WTC11 (cell line): ENCODE data around the gene KRT85. TPM values are rescaled to one million over a fixed set of nuclear protein-coding genes. Genes with fewer than 3 reads are reported as not detected.

Source experiments
- ATAC-seq: fragments of 200-7000 bp; cut with Tn5 transposase; 2 replicates; pipeline ENCODE4 v1.10.0; 2021; ENCODE audit warnings: mild to moderate bottlenecking, moderate library complexity
- CTCF ChIA-PET: fragments of 300-600 bp; sonication (Branson Sonifier 250); formaldehyde crosslinking; loops from one replicate; lab custom pipeline; 2021; ENCODE audit warnings: antibody characterized with exemption; lab: Charles Lee
- POLR2A ChIA-PET: fragments of 350-600 bp; sonication (Branson Sonifier 250); formaldehyde crosslinking; loops from one replicate; lab custom pipeline; 2021; ENCODE audit warnings: antibody characterized with exemption; lab: Charles Lee
- DNase-seq: peaks from one replicate; pipeline ENCODE4 v3.0.0; 2021; ENCODE audit warnings: low spot score
- H3K27ac Mint-ChIP-seq: 2 replicates; pipeline ENCODE4 v1.8.0; 2021; ENCODE audit warnings: mixed read lengths
- H3K27me3 Mint-ChIP-seq: 2 replicates; pipeline ENCODE4 v1.8.0; 2021; ENCODE audit warnings: low read depth, mild to moderate bottlenecking, moderate library complexity, mixed read lengths
- H3K36me3 Mint-ChIP-seq: 2 replicates; pipeline ENCODE4 v1.8.0; 2021; ENCODE audit warnings: mixed read lengths
- H3K4me1 Mint-ChIP-seq: 2 replicates; pipeline ENCODE4 v1.8.0; 2022; ENCODE audit warnings: mixed read lengths
- H3K4me3 Mint-ChIP-seq: 2 replicates; pipeline ENCODE4 v1.8.0; 2021; ENCODE audit warnings: mild to moderate bottlenecking, moderate library complexity, mixed read lengths
- H3K9me3 Mint-ChIP-seq: 2 replicates; pipeline ENCODE4 v1.8.0; 2021; ENCODE audit warnings: mixed read lengths
- ATF3 ChIP-seq: sonication (generic); formaldehyde crosslinking; conservative IDR thresholded peaks from 2 replicates; pipeline ENCODE4 v1.8.1; 2022; ENCODE audit warnings: mild to moderate bottlenecking, missing genetic modification reagents
- CBFB ChIP-seq: sonication (generic); formaldehyde crosslinking; IDR thresholded peaks from 2 replicates; pipeline ENCODE4 v1.8.1; 2022; ENCODE audit warnings: mild to moderate bottlenecking, low read depth, missing genetic modification reagents
- CDX4 ChIP-seq: fragments of 250-450 bp; sonication (Bioruptor Pico); IDR thresholded peaks from 2 replicates; pipeline ENCODE4 v1.9.0; 2021; ENCODE audit warnings: moderate library complexity, mild to moderate bottlenecking, inconsistent platforms, borderline replicate concordance
- E2F4 ChIP-seq: sonication (generic); formaldehyde crosslinking; IDR thresholded peaks from 2 replicates; pipeline ENCODE4 v1.8.1; 2022; ENCODE audit warnings: low read depth, mild to moderate bottlenecking, moderate library complexity, missing genetic modification reagents, borderline replicate concordance
- JAZF1 ChIP-seq: fragments of 250-450 bp; sonication (Bioruptor Pico); IDR thresholded peaks from 2 replicates; pipeline ENCODE4 v1.9.0; 2021; ENCODE audit warnings: moderate library complexity, mild to moderate bottlenecking, inconsistent platforms
- NFE2L1 ChIP-seq: sonication (generic); formaldehyde crosslinking; IDR thresholded peaks from 2 replicates; pipeline ENCODE4 v1.8.1; 2023; ENCODE audit warnings: missing genetic modification reagents
- OVOL2 ChIP-seq: fragments of 250-450 bp; sonication (Bioruptor Pico); IDR thresholded peaks from 2 replicates; pipeline ENCODE4 v1.9.0; 2021; ENCODE audit warnings: mild to moderate bottlenecking, borderline replicate concordance
- PRRX2 ChIP-seq: fragments of 250-450 bp; sonication (Bioruptor Pico); IDR thresholded peaks from 2 replicates; pipeline ENCODE4 v1.8.0; 2021; ENCODE audit warnings: mild to moderate bottlenecking
- RORB ChIP-seq: fragments of 250-450 bp; sonication (Bioruptor Pico); IDR thresholded peaks from 2 replicates; pipeline ENCODE4 v1.9.0; 2021; ENCODE audit warnings: mild to moderate bottlenecking
- SP1 ChIP-seq: sonication (generic); formaldehyde crosslinking; conservative IDR thresholded peaks from 2 replicates; pipeline ENCODE4 v1.8.1; 2022; ENCODE audit warnings: missing genetic modification reagents
- TP53 ChIP-seq: sonication (generic); formaldehyde crosslinking; IDR thresholded peaks from 2 replicates; pipeline ENCODE4 v1.8.1; 2023; ENCODE audit warnings: mild to moderate bottlenecking, missing genetic modification reagents
- ZNF121 ChIP-seq: sonication (generic); formaldehyde crosslinking; IDR thresholded peaks from 2 replicates; pipeline ENCODE4 v1.8.0; 2023; ENCODE audit warnings: missing genetic modification reagents
- ZNF138 ChIP-seq: sonication (generic); formaldehyde crosslinking; conservative IDR thresholded peaks from 2 replicates; pipeline ENCODE4 v1.8.1; 2022; ENCODE audit warnings: mild to moderate bottlenecking, moderate library complexity, missing genetic modification reagents
- ZNF219 ChIP-seq: sonication (generic); formaldehyde crosslinking; IDR thresholded peaks from 2 replicates; pipeline ENCODE4 v1.8.0; 2023; ENCODE audit warnings: missing genetic modification reagents, mild to moderate bottlenecking, borderline replicate concordance
- ZNF232 ChIP-seq: sonication (generic); formaldehyde crosslinking; IDR thresholded peaks from 2 replicates; pipeline ENCODE4 v1.8.0; 2022; ENCODE audit warnings: mild to moderate bottlenecking, missing genetic modification reagents
- ZNF281 ChIP-seq: sonication (generic); formaldehyde crosslinking; IDR thresholded peaks from 2 replicates; pipeline ENCODE4 v1.8.0; 2023; ENCODE audit warnings: mild to moderate bottlenecking, missing genetic modification reagents
- ZNF317 ChIP-seq: sonication (generic); formaldehyde crosslinking; IDR thresholded peaks from 2 replicates; pipeline ENCODE4 v1.8.1; 2023; ENCODE audit warnings: low read depth, mild to moderate bottlenecking, moderate library complexity, missing genetic modification reagents, borderline replicate concordance
- ZNF425 ChIP-seq: fragments of 250-450 bp; sonication (Bioruptor Pico); conservative IDR thresholded peaks from 2 replicates; pipeline ENCODE4 v1.9.0; 2021; ENCODE audit warnings: mild to moderate bottlenecking
- total RNA-seq: library from RNA; stranded (reverse); gene quantifications from 3 replicates; pipeline ENCODE4 v1.2.3, GENCODE V29; 2021
- TF ChIP-seq, protein P1 (sequence below): fragments of 250-450 bp; sonication (Bioruptor Pico); IDR thresholded peaks from 2 replicates; pipeline ENCODE4 v2.1.2; 2022; ENCODE audit warnings: mild to moderate bottlenecking, moderate library complexity
- TF ChIP-seq, protein P2 (sequence below): sonication (generic); formaldehyde crosslinking; IDR thresholded peaks from 2 replicates; pipeline ENCODE4 v1.8.1; 2023; ENCODE audit warnings: mild to moderate bottlenecking, moderate library complexity, missing genetic modification reagents
- TF ChIP-seq, protein P3 (sequence below): sonication (generic); formaldehyde crosslinking; IDR thresholded peaks from 2 replicates; pipeline ENCODE4 v1.8.1; 2023; ENCODE audit warnings: mild to moderate bottlenecking, missing genetic modification reagents
- TF ChIP-seq, protein P4 (sequence below): sonication (generic); formaldehyde crosslinking; IDR thresholded peaks from 2 replicates; pipeline ENCODE4 v1.8.1; 2022; ENCODE audit warnings: mild to moderate bottlenecking, moderate library complexity, missing genetic modification reagents

The KRT85 gene
- total RNA-seq, 1 experiment from 2014 or later: not detected

DNA sequence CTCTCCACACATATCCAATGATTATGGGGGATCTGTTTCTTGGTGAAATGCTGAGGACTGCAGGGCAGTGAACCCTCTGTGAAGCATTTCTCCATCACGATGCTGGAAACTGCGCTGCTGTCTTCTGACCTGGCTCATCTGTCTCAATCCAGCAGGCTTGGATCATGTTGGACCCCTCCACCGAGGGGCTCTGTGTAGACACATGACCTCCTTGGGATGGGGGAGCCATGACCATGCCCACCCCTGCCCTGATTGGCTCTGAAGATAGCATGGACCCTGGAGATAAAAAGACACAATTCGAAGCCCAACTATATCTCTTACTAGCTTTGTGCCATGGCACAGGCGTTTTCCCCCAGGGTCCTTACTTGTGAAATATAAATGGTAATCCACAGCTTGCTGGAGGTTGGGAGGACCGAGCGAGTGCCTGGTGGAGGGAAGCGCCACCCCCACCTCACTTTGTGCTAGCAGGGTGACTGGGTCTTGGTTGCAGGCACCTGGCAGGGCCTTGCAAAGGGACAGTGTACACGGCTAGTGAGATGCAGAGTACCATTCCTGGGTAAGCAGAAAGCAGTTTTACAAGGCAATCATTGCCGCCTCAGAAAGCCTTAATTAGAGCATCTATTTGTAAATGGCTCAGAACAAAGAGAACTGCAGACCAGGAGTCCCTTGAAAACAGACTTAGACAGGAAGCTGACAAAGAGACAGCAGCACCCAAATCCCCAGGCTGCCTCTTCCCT is 43.7 kb downstream of the KRT85 start (continued):
- TF ChIP-seq E2F4 (CRISPR knock-in tag) (no peak), NFE2L1 (CRISPR knock-in tag) (no peak), CBFB (CRISPR knock-in tag) (no peak), RORB (no peak), ZNF232 (CRISPR knock-in tag) (no peak)
- TF ChIP-seq, all 79 proteins: peak for 0

DNA sequence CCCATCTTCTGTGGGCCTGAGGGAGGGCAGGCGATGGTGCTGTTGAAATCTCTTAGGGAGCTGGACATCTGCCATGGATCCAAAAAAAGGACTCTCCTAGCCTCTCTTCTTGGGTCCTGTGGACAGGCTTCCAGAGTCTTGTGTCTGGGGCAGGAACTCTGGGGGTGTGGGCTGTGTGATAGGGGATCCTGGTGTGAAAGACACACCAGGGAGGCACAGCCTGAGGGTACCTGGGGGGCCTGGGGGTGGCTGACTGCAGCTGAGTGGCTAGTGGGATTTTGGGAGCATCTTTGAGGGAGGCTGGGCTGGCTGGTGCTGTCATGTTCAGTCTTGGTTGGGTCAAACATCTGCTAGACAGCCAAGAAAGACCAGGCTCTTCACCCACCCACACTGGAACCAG is 44.3 kb downstream of the KRT85 start:
- no peaks in the 10 kb centered on the region for H3K36me3 Mint-ChIP-seq
- H3K27me3 Mint-ChIP-seq: peaks cover 5% of the 10 kb centered on the region; the same call in 1 of the 2 replicates
- H3K27ac Mint-ChIP-seq: no peak overlapping the region
- POLR2A ChIA-PET: no interaction called here
- H3K4me1 Mint-ChIP-seq: peaks cover 4% of the 10 kb centered on the region; the same call in 1 of the 2 replicates
- ATAC-seq (no peak), DNase-seq (no peak)
- CTCF ChIA-PET: interaction anchor here (1.3 to 1.5 kb wide), 3 partner anchors 39 to 166 kb away, joined by 3 to 7 read pairs (median 4); no protein-coding TSS in a partner anchor
- TF ChIP-seq ZNF219 (no peak), ATF3 (CRISPR knock-in tag) (no peak), ZNF281 (CRISPR knock-in tag) (no peak), JAZF1 (CRISPR knock-in tag) (no peak), SP1 (CRISPR knock-in tag) (no peak), NFE2L1 (CRISPR knock-in tag) (no peak), ZNF121 (CRISPR knock-in tag) (no peak), OVOL2 (CRISPR knock-in tag) (no peak), TP53 (no peak), ZNF138 (no peak), CDX4 (CRISPR knock-in tag) (no peak), ZNF317 (no peak), ZNF425 (CRISPR knock-in tag) (no peak), ZNF232 (CRISPR knock-in tag) (no peak), PRRX2 (CRISPR knock-in tag) (no peak)
- TF ChIP-seq, protein P1, sequence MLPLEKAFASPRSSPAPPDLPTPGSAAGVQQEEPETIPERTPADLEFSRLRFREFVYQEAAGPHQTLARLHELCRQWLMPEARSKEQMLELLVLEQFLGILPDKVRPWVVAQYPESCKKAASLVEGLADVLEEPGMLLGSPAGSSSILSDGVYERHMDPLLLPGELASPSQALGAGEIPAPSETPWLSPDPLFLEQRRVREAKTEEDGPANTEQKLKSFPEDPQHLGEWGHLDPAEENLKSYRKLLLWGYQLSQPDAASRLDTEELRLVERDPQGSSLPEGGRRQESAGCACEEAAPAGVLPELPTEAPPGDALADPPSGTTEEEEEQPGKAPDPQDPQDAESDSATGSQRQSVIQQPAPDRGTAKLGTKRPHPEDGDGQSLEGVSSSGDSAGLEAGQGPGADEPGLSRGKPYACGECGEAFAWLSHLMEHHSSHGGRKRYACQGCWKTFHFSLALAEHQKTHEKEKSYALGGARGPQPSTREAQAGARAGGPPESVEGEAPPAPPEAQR (CRISPR knock-in tag): no peak
- TF ChIP-seq, protein P2, sequence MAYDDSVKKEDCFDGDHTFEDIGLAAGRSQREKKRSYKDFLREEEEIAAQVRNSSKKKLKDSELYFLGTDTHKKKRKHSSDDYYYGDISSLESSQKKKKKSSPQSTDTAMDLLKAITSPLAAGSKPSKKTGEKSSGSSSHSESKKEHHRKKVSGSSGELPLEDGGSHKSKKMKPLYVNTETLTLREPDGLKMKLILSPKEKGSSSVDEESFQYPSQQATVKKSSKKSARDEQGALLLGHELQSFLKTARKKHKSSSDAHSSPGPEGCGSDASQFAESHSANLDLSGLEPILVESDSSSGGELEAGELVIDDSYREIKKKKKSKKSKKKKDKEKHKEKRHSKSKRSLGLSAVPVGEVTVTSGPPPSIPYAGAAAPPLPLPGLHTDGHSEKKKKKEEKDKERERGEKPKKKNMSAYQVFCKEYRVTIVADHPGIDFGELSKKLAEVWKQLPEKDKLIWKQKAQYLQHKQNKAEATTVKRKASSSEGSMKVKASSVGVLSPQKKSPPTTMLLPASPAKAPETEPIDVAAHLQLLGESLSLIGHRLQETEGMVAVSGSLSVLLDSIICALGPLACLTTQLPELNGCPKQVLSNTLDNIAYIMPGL (CRISPR knock-in tag): no peak
- TF ChIP-seq, protein P3, sequence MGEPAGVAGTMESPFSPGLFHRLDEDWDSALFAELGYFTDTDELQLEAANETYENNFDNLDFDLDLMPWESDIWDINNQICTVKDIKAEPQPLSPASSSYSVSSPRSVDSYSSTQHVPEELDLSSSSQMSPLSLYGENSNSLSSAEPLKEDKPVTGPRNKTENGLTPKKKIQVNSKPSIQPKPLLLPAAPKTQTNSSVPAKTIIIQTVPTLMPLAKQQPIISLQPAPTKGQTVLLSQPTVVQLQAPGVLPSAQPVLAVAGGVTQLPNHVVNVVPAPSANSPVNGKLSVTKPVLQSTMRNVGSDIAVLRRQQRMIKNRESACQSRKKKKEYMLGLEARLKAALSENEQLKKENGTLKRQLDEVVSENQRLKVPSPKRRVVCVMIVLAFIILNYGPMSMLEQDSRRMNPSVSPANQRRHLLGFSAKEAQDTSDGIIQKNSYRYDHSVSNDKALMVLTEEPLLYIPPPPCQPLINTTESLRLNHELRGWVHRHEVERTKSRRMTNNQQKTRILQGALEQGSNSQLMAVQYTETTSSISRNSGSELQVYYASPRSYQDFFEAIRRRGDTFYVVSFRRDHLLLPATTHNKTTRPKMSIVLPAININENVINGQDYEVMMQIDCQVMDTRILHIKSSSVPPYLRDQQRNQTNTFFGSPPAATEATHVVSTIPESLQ (CRISPR knock-in tag): no peak
- TF ChIP-seq, protein P4, sequence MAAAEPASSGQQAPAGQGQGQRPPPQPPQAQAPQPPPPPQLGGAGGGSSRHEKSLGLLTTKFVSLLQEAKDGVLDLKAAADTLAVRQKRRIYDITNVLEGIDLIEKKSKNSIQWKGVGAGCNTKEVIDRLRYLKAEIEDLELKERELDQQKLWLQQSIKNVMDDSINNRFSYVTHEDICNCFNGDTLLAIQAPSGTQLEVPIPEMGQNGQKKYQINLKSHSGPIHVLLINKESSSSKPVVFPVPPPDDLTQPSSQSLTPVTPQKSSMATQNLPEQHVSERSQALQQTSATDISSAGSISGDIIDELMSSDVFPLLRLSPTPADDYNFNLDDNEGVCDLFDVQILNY (CRISPR knock-in tag): no peak
- H3K9me3 Mint-ChIP-seq: no peaks in the 10 kb centered on the region
- no peak overlapping the region for H3K4me3 Mint-ChIP-seq
